NB4 (cell line): Measurements from ENCODE around the gene JAZF1.

Source experiments
- CTCF ChIP-seq: IDR thresholded peaks from one replicate; pipeline ENCODE4 v1.5.1; 2012; ENCODE audit warnings: low read depth, low read length
- MAX ChIP-seq: IDR thresholded peaks from 2 replicates; pipeline ENCODE4 v1.6.1; 2011; ENCODE audit warnings: low read depth, low read length
- POLR2A ChIP-seq: IDR thresholded peaks from 2 replicates; pipeline ENCODE4 v1.6.1; 2011; ENCODE audit warnings: mild to moderate bottlenecking; ENCODE audit not compliant: insufficient read length; ENCODE audit errors: extremely low read depth

GRCh38 chr7:27910326-27910725 lies 270.3 kb downstream of the JAZF1 start:
- TF ChIP-seq MAX: no peak
- no peak for TF ChIP-seq CTCF
- TF ChIP-seq POLR2A: no peak
